HCT116 (cell line): ENCODE data around the gene MYLK. TPM values are rescaled to one million over a fixed set of nuclear protein-coding genes. Genes with fewer than 3 reads are reported as not detected.

Experiments
- ATAC-seq: fragments of 200-7000 bp; cut with Tn5 transposase; 2 replicates; pipeline ENCODE4 v1.9.1; 2020; ENCODE audit warnings: mild to moderate bottlenecking, moderate library complexity
- BruUV-seq: library from RNA; stranded (reverse); fragments of 400-500 nt; replicated peaks from 2 replicates; lab custom pipeline; 2021; lab: Mats Ljungman, UMichigan
- CTCF ChIA-PET: fragments of 300-600 bp; sonication (Branson Sonifier 250); formaldehyde crosslinking; loops from one replicate; lab custom pipeline; 2021; ENCODE audit warnings: antibody characterized with exemption; lab: Charles Lee
- POLR2A ChIA-PET: fragments of 300-600, 350-600 bp; sonication (Branson Sonifier 250); formaldehyde crosslinking; loops from one replicate; lab custom pipeline; 2021; ENCODE audit warnings: antibody characterized with exemption; lab: Charles Lee
- RAD21 ChIA-PET, 2 experiments: fragments of 300-600 bp; sonication (Branson Sonifier 250); formaldehyde crosslinking; loops; one replicate each; lab custom pipeline; 2023; ENCODE audit warnings: low total read pairs in 2 of 2; ENCODE audit not compliant: uncharacterized antibody in 2 of 2, unreplicated experiment in 2 of 2, low non-redundant PET in 1 of 2; lab: Charles Lee
- DNase-seq: peaks from one replicate; pipeline ENCODE4 v3.0.0-alpha.2; 2010; ENCODE audit warnings: low read depth, low spot score
- H2AFZ ChIP-seq: fragments of 200-600 bp; shearing (Covaris generic), sonication (generic); 2 replicates; pipeline ENCODE4 v1.6.1; 2017; ENCODE audit warnings: low read depth, mixed run types, mixed read lengths, antibody characterized with exemption, low read length; ENCODE audit not compliant: poor library complexity, severe bottlenecking
- H3K27ac ChIP-seq: 2 replicates; pipeline ENCODE4 v1.5.1; 2012; ENCODE audit warnings: low read depth, low read length
- H3K27me3 ChIP-seq: fragments of 200-600 bp; sonication (generic); 2 replicates; pipeline ENCODE4 v1.6.1; 2016; ENCODE audit warnings: mixed run types, low read length, mixed read lengths; ENCODE audit not compliant: insufficient read depth
- H3K36me3 ChIP-seq, 2 experiments: fragments of 200-500 bp in 1 of 2; fragments of 200-600 bp in 1 of 2; sonication (Bioruptor generic) in 1 of 2; sonication (generic) in 1 of 2; 2 replicates each; pipeline versions ENCODE4 v1.5.1 to v1.6.1; 2014 to 2016; ENCODE audit warnings: low read length in 2 of 2, inconsistent platforms in 1 of 2, mixed read lengths in 1 of 2, mixed run types in 1 of 2; ENCODE audit not compliant: insufficient read depth in 2 of 2, control insufficient read depth in 1 of 2
- H3K4me1 ChIP-seq, 2 experiments: fragments of 200-600 bp in 1 of 2; sonication (generic) in 1 of 2; 2 replicates each; pipeline versions ENCODE4 v1.5.1 to v1.6.1; 2012 to 2017; ENCODE audit warnings: low read length in 2 of 2, inconsistent platforms in 1 of 2, mild to moderate bottlenecking in 1 of 2, mixed read lengths in 1 of 2, mixed run types in 1 of 2, moderate library complexity in 1 of 2; ENCODE audit not compliant: insufficient read depth in 2 of 2, control insufficient read depth in 1 of 2
- H3K4me2 ChIP-seq: fragments of 200-600 bp; sonication (generic); 2 replicates; pipeline ENCODE4 v1.6.1; 2017; ENCODE audit warnings: mixed run types, low read length, mixed read lengths
- H3K4me3 ChIP-seq, 2 experiments: fragments of 200-600 bp in 1 of 2; sonication (generic) in 1 of 2; replicated peaks in 1 of 2; 2 replicates each; pipeline ENCODE4 v1.5.1; 2011 to 2016; ENCODE audit warnings: low read length in 2 of 2, control low read depth in 1 of 2, low read depth in 1 of 2, mild to moderate bottlenecking in 1 of 2, mixed read lengths in 1 of 2, mixed run types in 1 of 2
- H3K79me2 ChIP-seq: fragments of 200-600 bp; sonication (generic); 2 replicates; pipeline ENCODE4 v1.6.1; 2017; ENCODE audit warnings: mild to moderate bottlenecking, mixed run types, low read length, moderate library complexity, mixed read lengths; ENCODE audit not compliant: insufficient read depth
- H3K9ac ChIP-seq: fragments of 200-600 bp; sonication (generic); 2 replicates; pipeline ENCODE4 v1.6.1; 2016; ENCODE audit warnings: low read length, mixed read lengths
- H3K9me2 ChIP-seq: fragments of 200-600 bp; sonication (generic), shearing (Covaris generic); 2 replicates; pipeline ENCODE4 v1.6.1; 2017; ENCODE audit warnings: mixed run types, mild to moderate bottlenecking, moderate library complexity; ENCODE audit not compliant: insufficient read depth
- H3K9me3 ChIP-seq, 2 experiments: fragments of 200-500 bp in 1 of 2; fragments of 200-600 bp in 1 of 2; sonication (Bioruptor generic) in 1 of 2; sonication (generic) in 1 of 2; 2 replicates each; pipeline ENCODE4 v1.6.1; 2014 to 2017; ENCODE audit warnings: low read length in 2 of 2, mixed read lengths in 2 of 2, inconsistent platforms in 1 of 2, low read depth in 1 of 2, mild to moderate bottlenecking in 1 of 2, mixed run types in 1 of 2, moderate library complexity in 1 of 2; ENCODE audit not compliant: control insufficient read depth in 1 of 2, insufficient read depth in 1 of 2
- H4K20me1 ChIP-seq: fragments of 200-600 bp; sonication (generic), shearing (Covaris generic); 2 replicates; pipeline ENCODE4 v1.6.1; 2017; ENCODE audit warnings: mixed run types, mild to moderate bottlenecking, moderate library complexity; ENCODE audit not compliant: insufficient read depth
- CBX3 ChIP-seq: IDR thresholded peaks from 2 replicates; pipeline ENCODE4 v1.6.1; 2012; ENCODE audit warnings: low read depth
- CEBPB ChIP-seq: IDR thresholded peaks from 2 replicates; pipeline ENCODE4 v1.6.1; 2012; ENCODE audit warnings: low read depth
- EGR1 ChIP-seq: IDR thresholded peaks from 2 replicates; pipeline ENCODE4 v1.6.1; 2012; ENCODE audit warnings: low read depth
- ELF1 ChIP-seq: IDR thresholded peaks from 2 replicates; pipeline ENCODE4 v1.6.1; 2012; ENCODE audit warnings: low read depth, borderline replicate concordance
- EZH2phosphoT487 ChIP-seq: fragments of 200-600 bp; IDR thresholded peaks from 2 replicates; pipeline ENCODE4 v1.6.1; 2018; ENCODE audit warnings: antibody characterized with exemption, borderline replicate concordance
- FOSL1 ChIP-seq: IDR thresholded peaks from 2 replicates; pipeline ENCODE4 v1.6.1; 2012; ENCODE audit warnings: low read depth
- JUND ChIP-seq: IDR thresholded peaks from 2 replicates; pipeline ENCODE4 v1.6.1; 2012
- MAX ChIP-seq: IDR thresholded peaks from 2 replicates; pipeline ENCODE4 v1.6.1; 2012
- POLR2A ChIP-seq: IDR thresholded peaks from 2 replicates; pipeline ENCODE4 v1.7.0; 2011; ENCODE audit warnings: borderline replicate concordance; ENCODE audit not compliant: insufficient read depth, insufficient read length; ENCODE audit errors: extremely low read depth
- POLR2AphosphoS5 ChIP-seq: IDR thresholded peaks from 2 replicates; pipeline ENCODE4 v1.6.1; 2011; ENCODE audit warnings: mild to moderate bottlenecking, low read depth, low read length, moderate library complexity
- RAD21 ChIP-seq: IDR thresholded peaks from 2 replicates; pipeline ENCODE4 v1.6.1; 2012; ENCODE audit warnings: low read depth, mild to moderate bottlenecking
- SIN3A ChIP-seq: IDR thresholded peaks from 2 replicates; pipeline ENCODE4 v1.6.1; 2012; ENCODE audit warnings: low read depth
- SP1 ChIP-seq: IDR thresholded peaks from 2 replicates; pipeline ENCODE4 v1.6.1; 2012; ENCODE audit warnings: low read depth
- SRF ChIP-seq: IDR thresholded peaks from 2 replicates; pipeline ENCODE4 v1.6.1; 2012; ENCODE audit warnings: low read depth
- TCF7L2 ChIP-seq: IDR thresholded peaks from 2 replicates; pipeline ENCODE4 v1.7.0; 2011; ENCODE audit warnings: borderline replicate concordance, inconsistent platforms; ENCODE audit not compliant: insufficient read depth, insufficient read length; ENCODE audit errors: extremely low read depth
- YY1 ChIP-seq: IDR thresholded peaks from 2 replicates; pipeline ENCODE4 v1.6.1; 2011; ENCODE audit warnings: low read length, low read depth, moderate library complexity, mild to moderate bottlenecking; ENCODE audit not compliant: insufficient replicate concordance; ENCODE audit errors: extremely low read depth
- ZBTB33 ChIP-seq: IDR thresholded peaks from 2 replicates; pipeline ENCODE4 v1.6.1; 2011; ENCODE audit warnings: mild to moderate bottlenecking, low read length, moderate library complexity; ENCODE audit not compliant: insufficient replicate concordance; ENCODE audit errors: extremely low read depth
- ZFX ChIP-seq: fragments of 450-650 bp; IDR thresholded peaks from 2 replicates; pipeline ENCODE4 v1.6.1; 2017
- intact Hi-C: fragments of 100-400 bp; cut with micrococcal nuclease; formaldehyde crosslinking; loops from 2 replicates; pipeline ENCODE4 v1.10.0; 2022
- total RNA-seq: library from RNA; stranded (reverse); gene quantifications from one replicate; pipeline ENCODE4 v1.2.1, GENCODE V29; 2021; ENCODE audit not compliant: unreplicated experiment
- TF ChIP-seq, protein P1 (sequence below): IDR thresholded peaks from 2 replicates; pipeline ENCODE4 v1.6.1; 2012; ENCODE audit warnings: low read depth

MYLK gene
- total RNA-seq, 1 experiment from 2014 or later: 3.8 TPM

DNA sequence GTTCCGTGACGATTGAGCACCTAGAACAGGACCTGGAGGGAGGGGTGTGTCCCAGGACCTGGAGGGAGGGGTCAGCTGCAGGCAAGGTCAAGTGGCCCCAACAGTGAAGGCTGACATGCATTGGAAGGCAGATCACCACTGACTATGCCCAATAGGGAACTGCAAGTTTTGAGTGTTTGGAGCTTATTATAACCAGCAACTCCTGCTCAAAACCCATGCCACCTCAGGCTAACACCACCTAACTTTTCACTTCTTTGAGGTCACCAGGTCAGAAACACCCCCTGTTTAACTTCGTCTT, 93.1 kb downstream of the MYLK start:
- Histone ChIP-seq H3K27ac (no peak overlapping the region), H3K36me3 (no peaks in the 10 kb centered on the region), H3K79me2 (no peaks in the 10 kb centered on the region), H3K9me3 (no peaks in the 10 kb centered on the region), H3K9ac (no peak overlapping the region), H2AFZ (no peak overlapping the region), H3K4me1 (peaks cover 0 to 22% of the 10 kb centered on the region in 2 experiments; a peak in 2 of 4 replicates), H3K4me3 (no peak overlapping the region), H3K4me2 (no peak overlapping the region), H3K27me3 (no peaks in the 10 kb centered on the region), H3K9me2 (no peaks in the 10 kb centered on the region), H4K20me1 (no peaks in the 10 kb centered on the region)
- CTCF ChIA-PET: interaction anchor here (1.0 kb wide), 1 partner anchor 67 kb away, joined by 3 read pairs; no protein-coding TSS in a partner anchor
- no TSS peak for BruUV-seq
- no peak for DNase-seq
- no peak for TF ChIP-seq SIN3A
- TF ChIP-seq EGR1: no peak
- no peak for TF ChIP-seq JUND
- TF ChIP-seq ZFX: no peak
- no peak for TF ChIP-seq SP1
- TF ChIP-seq, protein P1, sequence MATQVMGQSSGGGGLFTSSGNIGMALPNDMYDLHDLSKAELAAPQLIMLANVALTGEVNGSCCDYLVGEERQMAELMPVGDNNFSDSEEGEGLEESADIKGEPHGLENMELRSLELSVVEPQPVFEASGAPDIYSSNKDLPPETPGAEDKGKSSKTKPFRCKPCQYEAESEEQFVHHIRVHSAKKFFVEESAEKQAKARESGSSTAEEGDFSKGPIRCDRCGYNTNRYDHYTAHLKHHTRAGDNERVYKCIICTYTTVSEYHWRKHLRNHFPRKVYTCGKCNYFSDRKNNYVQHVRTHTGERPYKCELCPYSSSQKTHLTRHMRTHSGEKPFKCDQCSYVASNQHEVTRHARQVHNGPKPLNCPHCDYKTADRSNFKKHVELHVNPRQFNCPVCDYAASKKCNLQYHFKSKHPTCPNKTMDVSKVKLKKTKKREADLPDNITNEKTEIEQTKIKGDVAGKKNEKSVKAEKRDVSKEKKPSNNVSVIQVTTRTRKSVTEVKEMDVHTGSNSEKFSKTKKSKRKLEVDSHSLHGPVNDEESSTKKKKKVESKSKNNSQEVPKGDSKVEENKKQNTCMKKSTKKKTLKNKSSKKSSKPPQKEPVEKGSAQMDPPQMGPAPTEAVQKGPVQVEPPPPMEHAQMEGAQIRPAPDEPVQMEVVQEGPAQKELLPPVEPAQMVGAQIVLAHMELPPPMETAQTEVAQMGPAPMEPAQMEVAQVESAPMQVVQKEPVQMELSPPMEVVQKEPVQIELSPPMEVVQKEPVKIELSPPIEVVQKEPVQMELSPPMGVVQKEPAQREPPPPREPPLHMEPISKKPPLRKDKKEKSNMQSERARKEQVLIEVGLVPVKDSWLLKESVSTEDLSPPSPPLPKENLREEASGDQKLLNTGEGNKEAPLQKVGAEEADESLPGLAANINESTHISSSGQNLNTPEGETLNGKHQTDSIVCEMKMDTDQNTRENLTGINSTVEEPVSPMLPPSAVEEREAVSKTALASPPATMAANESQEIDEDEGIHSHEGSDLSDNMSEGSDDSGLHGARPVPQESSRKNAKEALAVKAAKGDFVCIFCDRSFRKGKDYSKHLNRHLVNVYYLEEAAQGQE: no peak
- TF ChIP-seq EZH2phosphoT487: no peak
- no peak for TF ChIP-seq RAD21
- TF ChIP-seq TCF7L2: no peak
- TF ChIP-seq YY1: no peak
- TF ChIP-seq POLR2A: no peak
- TF ChIP-seq ZBTB33: no peak
- no peak for TF ChIP-seq MAX
- no peak for TF ChIP-seq ELF1
- no peak for TF ChIP-seq CBX3
- no peak for TF ChIP-seq POLR2AphosphoS5
- TF ChIP-seq SRF: no peak
- no peak for TF ChIP-seq CEBPB
- no peak for TF ChIP-seq FOSL1
- RAD21 ChIA-PET: interaction anchor here in 1 of 2 experiments (0.6 kb wide), 1 partner anchor 93 kb away, joined by 4 read pairs; the partner anchor contains the start of gene MYLK
- intact Hi-C loops: no loop called here
- no peak for ATAC-seq
- POLR2A ChIA-PET: no interaction called here
